Activated naive CD8-positive, alpha-beta T cell treated with anti-CD3 and anti-CD28 coated beads, Interleukin-2, amount 10 ng/mL, durations not matched to agents 7 days and 5 days (primary cell): Measurements from ENCODE around the gene STRADA. TPM values are rescaled to one million over a fixed set of nuclear protein-coding genes. Genes with fewer than 3 reads are reported as not detected.

Experiments used
- ATAC-seq: fragments of 150-1000 bp; cut with Tn5 transposase; one replicate; pipeline ENCODE4 v1.10.0; 2021; ENCODE audit warnings: low read depth, moderate library complexity
- POLR2A ChIA-PET: fragments of 350-600 bp; sonication (Branson Sonifier 250); formaldehyde crosslinking; loops from one replicate; lab custom pipeline; 2021; ENCODE audit warnings: antibody characterized with exemption; lab: Charles Lee
- DNase-seq: peaks from one replicate; pipeline ENCODE4 v3.0.0; 2021
- H3K27ac Mint-ChIP-seq: one replicate; pipeline ENCODE4 v1.8.0; 2022; ENCODE audit warnings: mild to moderate bottlenecking, mixed read lengths
- H3K27me3 Mint-ChIP-seq: one replicate; pipeline ENCODE4 v1.8.0; 2022; ENCODE audit warnings: mild to moderate bottlenecking, moderate library complexity, mixed read lengths
- H3K36me3 Mint-ChIP-seq: one replicate; pipeline ENCODE4 v1.8.0; 2021; ENCODE audit warnings: mild to moderate bottlenecking, mixed read lengths
- H3K4me1 Mint-ChIP-seq: one replicate; pipeline ENCODE4 v1.8.0; 2021; ENCODE audit warnings: mixed read lengths
- H3K4me3 Mint-ChIP-seq: one replicate; pipeline ENCODE4 v1.8.0; 2022; ENCODE audit warnings: mild to moderate bottlenecking, moderate library complexity, mixed read lengths
- H3K9me3 Mint-ChIP-seq: one replicate; pipeline ENCODE4 v1.8.0; 2021; ENCODE audit warnings: mixed read lengths
- total RNA-seq, 2 experiments: library from RNA; stranded (reverse); gene quantifications; one replicate each; pipeline ENCODE4 v1.2.3, GENCODE V29; 2021

STRADA gene
- total RNA-seq, result 10 to 100 TPM; 54.0 to 61.4 TPM

DNA sequence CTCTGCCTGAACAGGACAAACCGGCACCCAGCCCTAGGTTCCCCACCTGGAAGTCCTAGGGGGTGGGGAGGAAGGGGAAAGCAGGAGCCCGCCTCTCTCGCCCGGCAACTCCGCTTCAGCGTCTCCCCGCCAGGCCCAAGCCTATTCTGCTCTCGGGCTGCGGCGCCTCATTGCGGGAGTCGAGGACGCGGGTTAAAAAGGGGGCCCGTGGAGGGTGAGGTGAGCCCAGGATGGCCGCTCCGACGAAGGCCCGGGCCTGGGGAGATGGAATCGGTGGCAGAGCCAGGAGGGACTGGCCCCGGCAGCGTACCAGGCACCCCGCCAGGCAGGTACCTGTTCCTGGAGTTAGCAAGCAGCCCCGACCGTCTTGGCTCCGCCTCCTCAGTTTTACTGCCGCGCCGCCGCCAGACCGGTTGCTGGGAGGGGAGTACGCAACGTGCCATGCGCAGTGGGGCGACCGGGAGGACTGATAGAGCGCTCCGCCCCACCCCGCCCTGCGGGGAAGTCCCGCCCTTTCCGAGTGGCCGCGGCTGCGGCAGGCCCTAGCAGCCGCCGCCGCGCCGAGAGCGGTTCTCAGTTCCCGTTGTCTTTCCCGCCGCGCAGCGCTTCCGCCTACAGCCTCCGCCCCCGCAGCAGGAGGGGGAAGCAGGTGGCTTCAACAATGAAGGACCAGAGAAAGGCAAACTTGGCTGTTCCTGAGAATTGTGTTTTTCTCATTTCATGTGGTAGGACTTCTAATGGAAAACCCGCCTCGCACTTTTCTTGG is at the start of gene STRADA:
TSS of gene STRADA (minus strand) at position 392 of the 766 bp plus-strand sequence. CDS start 13,430 bp downstream, outside the sequence.
- Mint-ChIP-seq H3K4me1 (peaks cover 24% of the 10 kb centered on the region), H3K36me3 (peaks cover 13% of the 10 kb centered on the region), H3K27me3 (no peaks in the 10 kb centered on the region), H3K4me3 (peak within 1 kb of the TSS; percentile 92), H3K27ac (peak within 1 kb of the TSS; percentile 97), H3K9me3 (no peaks in the 10 kb centered on the region)
- peak; percentile 93 for ATAC-seq
- POLR2A ChIA-PET, result interaction anchor here (0.6 to 3.4 kb wide), 22 partner anchors 10 to 322 kb away, joined by 3 to 56 read pairs (median 5); partner anchors contain the start of genes CCDC47, DDX42, LIMD2 and MAP3K3
- DNase-seq, result peak; percentile 97

DNA sequence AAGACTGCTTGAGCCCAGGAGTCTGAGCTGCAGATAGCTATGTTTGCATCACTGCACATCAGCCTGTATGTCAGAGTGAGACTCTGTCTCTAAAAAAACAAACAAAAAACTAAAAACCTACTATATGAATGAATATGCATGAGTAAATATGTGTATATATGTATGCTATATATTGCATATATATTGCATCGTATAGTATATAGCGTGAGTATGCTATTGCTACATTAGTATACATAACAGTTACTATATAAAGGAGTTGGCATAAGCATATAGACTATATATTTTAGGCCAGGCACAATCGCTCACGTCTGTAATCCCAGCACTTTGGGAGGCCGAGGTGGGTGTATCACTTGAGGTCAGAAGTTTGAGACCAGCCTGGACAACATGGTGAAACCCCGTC is 48.5 kb upstream of the STRADA start:
- POLR2A ChIA-PET, result no interaction called here
- Mint-ChIP-seq H3K4me3 (no peak overlapping the region), H3K27me3 (no peaks in the 10 kb centered on the region), H3K36me3 (peaks cover 26% of the 10 kb centered on the region), H3K4me1 (peaks cover 6% of the 10 kb centered on the region), H3K9me3 (no peaks in the 10 kb centered on the region), H3K27ac (no peak overlapping the region)
- no peak for DNase-seq
- no peak for ATAC-seq

DNA sequence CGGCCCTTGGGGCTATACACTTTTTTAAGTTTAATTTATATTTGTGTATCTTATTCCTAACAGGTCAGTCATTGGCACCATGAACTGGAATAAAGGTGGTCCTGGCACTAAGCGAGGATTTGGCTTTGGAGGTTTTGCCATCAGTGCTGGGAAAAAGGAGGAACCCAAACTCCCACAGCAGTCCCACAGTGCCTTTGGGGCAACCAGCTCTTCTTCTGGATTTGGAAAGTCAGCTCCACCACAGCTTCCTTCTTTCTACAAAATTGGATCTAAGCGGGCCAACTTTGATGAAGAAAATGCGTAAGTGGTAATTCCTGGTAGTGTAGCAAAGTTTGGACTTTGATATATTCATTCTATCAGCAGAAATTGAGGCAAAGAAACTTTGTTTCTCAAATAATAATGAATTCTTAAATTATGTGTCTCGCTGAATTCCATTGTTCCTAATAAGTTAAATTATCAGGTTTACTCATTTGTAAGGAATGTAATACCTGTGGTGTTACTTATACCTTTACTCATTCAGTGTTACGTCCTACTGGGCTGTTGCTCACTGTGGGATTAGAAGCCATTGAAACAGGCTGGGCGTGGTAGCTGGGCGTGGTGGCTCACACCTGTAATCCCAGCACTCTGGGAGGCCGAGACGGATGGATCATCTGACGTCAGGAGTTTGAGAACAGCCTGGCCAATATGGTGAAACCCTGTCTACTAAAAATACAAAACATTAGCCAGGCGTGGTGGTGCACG is 45.5 kb upstream of the STRADA start:
- H3K36me3 Mint-ChIP-seq, result peaks cover 18% of the 10 kb centered on the region
- DNase-seq (no peak), ATAC-seq (no peak)
- peaks cover 17% of the 10 kb centered on the region for H3K4me1 Mint-ChIP-seq
- no peaks in the 10 kb centered on the region for H3K9me3 Mint-ChIP-seq
- no peaks in the 10 kb centered on the region for H3K27me3 Mint-ChIP-seq
- H3K4me3 Mint-ChIP-seq, result no peak overlapping the region
- POLR2A ChIA-PET, result interaction anchor here (1.4 kb wide), 1 partner anchor 13 kb away, joined by 5 read pairs; the partner anchor contains the start of genes CCDC47 and DDX42
- H3K27ac Mint-ChIP-seq, result no peak overlapping the region

DNA sequence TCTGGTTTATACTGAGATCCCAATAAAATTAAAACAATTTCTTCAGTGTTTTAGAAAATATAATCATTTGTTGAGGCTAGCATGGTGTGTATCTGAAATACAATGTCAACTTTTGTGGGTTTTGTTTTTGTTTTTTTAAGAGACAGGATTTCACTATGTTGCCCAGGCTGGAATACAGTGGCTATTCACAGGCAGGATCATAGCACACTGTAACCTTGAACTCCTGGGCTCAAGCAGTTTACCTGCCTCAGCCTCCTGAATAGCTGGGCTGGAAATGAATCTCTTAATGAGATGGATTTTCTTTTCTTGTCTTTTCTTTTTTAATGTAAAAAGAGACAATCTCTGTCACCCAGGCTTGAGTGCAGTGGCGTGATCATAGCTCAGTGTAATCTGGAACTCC is 44.5 kb upstream of the STRADA start:
- POLR2A ChIA-PET, result interaction anchor here (1.4 kb wide), 1 partner anchor 12 kb away, joined by 5 read pairs; the partner anchor contains the start of genes CCDC47 and DDX42
- Mint-ChIP-seq H3K27me3 (no peaks in the 10 kb centered on the region), H3K9me3 (no peaks in the 10 kb centered on the region), H3K4me3 (no peak overlapping the region), H3K36me3 (peaks cover 18% of the 10 kb centered on the region), H3K27ac (no peak overlapping the region), H3K4me1 (peaks cover 19% of the 10 kb centered on the region)
- DNase-seq, result no peak
- no peak for ATAC-seq

DNA sequence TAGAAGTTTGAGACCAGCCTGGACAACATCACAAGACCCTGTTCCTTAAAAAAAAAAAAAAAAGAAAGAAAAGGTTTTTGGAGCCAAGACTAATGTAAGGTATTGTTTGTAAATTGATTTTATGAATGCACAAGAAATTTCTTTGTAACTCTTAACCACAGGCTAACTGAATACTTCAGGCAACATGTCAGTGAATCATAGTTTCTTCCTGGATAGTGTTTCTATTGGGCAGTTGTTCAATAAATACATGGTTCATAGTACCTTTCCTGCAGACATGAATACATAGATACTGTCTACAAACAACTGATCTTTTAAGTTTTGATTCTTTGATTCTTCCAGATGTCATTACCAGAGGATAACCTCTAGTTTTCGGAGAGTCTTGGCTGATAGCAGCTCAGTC is 44.0 kb upstream of the STRADA start:
- Mint-ChIP-seq H3K27ac (no peak overlapping the region), H3K36me3 (peaks cover 18% of the 10 kb centered on the region), H3K9me3 (no peaks in the 10 kb centered on the region), H3K4me3 (no peak overlapping the region), H3K27me3 (no peaks in the 10 kb centered on the region), H3K4me1 (peaks cover 20% of the 10 kb centered on the region)
- POLR2A ChIA-PET, result interaction anchor here (1.4 kb wide), 1 partner anchor 12 kb away, joined by 5 read pairs; the partner anchor contains the start of genes CCDC47 and DDX42
- no peak for ATAC-seq
- DNase-seq, result no peak

- Mint-ChIP-seq H3K4me1 (peaks cover 31% of the 10 kb centered on the region), H3K27ac (no peak overlapping the region), H3K9me3 (no peaks in the 10 kb centered on the region), H3K36me3 (peaks cover 23% of the 10 kb centered on the region), H3K27me3 (no peaks in the 10 kb centered on the region), H3K4me3 (no peak overlapping the region)
- POLR2A ChIA-PET, result interaction anchor here (1.2 to 3.1 kb wide), 2 partner anchors 8 to 10 kb away, joined by 3 to 18 read pairs; partner anchors contain the start of genes CCDC47 and DDX42
- ATAC-seq, result no peak
- no peak for DNase-seq
These were observed 41.9 kb upstream of the STRADA start for GRCh38 chr17:63783522-63783921.

- Mint-ChIP-seq H3K4me3 (no peak overlapping the region), H3K36me3 (peaks cover 24% of the 10 kb centered on the region), H3K4me1 (peaks cover 45% of the 10 kb centered on the region), H3K9me3 (no peaks in the 10 kb centered on the region), H3K27ac (no peak overlapping the region), H3K27me3 (no peaks in the 10 kb centered on the region)
- DNase-seq, result no peak
- ATAC-seq, result no peak
- POLR2A ChIA-PET, result no interaction called here
These were observed 39.3 kb upstream of the STRADA start for GRCh38 chr17:63780928-63781327.

DNA sequence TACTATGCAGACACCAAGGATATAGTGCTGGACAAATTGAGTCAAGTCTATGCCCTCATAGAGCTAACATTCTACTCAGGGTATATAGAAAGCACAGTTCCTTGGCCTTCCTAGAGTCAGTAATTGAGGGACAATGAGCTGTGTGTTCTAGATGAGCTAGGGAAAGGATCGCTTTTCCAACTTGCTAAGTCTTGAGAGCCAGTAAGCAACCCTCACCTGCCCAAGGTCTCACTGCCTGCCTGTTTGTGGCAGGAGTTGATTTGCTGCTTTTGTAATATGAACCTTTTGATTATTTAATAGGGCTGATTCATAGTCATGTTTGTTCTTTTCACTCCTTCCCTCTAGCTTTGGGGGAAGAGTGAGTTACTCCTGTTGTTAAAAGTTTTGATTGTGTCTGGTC is 38.9 kb upstream of the STRADA start:
- Mint-ChIP-seq H3K27me3 (no peaks in the 10 kb centered on the region), H3K4me3 (no peak overlapping the region), H3K27ac (no peak overlapping the region), H3K4me1 (peaks cover 45% of the 10 kb centered on the region), H3K9me3 (no peaks in the 10 kb centered on the region), H3K36me3 (peaks cover 22% of the 10 kb centered on the region)
- DNase-seq (no peak), ATAC-seq (no peak)
- POLR2A ChIA-PET, result no interaction called here

- POLR2A ChIA-PET, result interaction anchor here (0.6 to 5.1 kb wide), 9 partner anchors 8 to 78 kb away, joined by 3 to 64 read pairs (median 11); partner anchors contain the start of genes LIMD2 and SMARCD2
- Mint-ChIP-seq H3K36me3 (peaks cover 25% of the 10 kb centered on the region), H3K27me3 (no peaks in the 10 kb centered on the region), H3K4me3 (peak overlapping the region; percentile 91), H3K9me3 (no peaks in the 10 kb centered on the region), H3K4me1 (peaks cover 41% of the 10 kb centered on the region), H3K27ac (peak overlapping the region; percentile 97)
- no peak for ATAC-seq
- no peak for DNase-seq
These were observed 33.8 kb upstream of the STRADA start for GRCh38 chr17:63775420-63775819.

GRCh38 chr17:63774969-63775265 is 33.3 kb upstream of the STRADA start:
- Mint-ChIP-seq H3K27me3 (no peaks in the 10 kb centered on the region), H3K4me1 (peaks cover 41% of the 10 kb centered on the region), H3K27ac (peak overlapping the region; percentile 97), H3K9me3 (no peaks in the 10 kb centered on the region), H3K4me3 (peak overlapping the region; percentile 91), H3K36me3 (peaks cover 26% of the 10 kb centered on the region)
- ATAC-seq, result no peak
- POLR2A ChIA-PET, result interaction anchor here (0.8 to 5.1 kb wide), 10 partner anchors 8 to 78 kb away, joined by 3 to 64 read pairs (median 10); partner anchors contain the start of genes LIMD2 and SMARCD2
- no peak for DNase-seq

DNA sequence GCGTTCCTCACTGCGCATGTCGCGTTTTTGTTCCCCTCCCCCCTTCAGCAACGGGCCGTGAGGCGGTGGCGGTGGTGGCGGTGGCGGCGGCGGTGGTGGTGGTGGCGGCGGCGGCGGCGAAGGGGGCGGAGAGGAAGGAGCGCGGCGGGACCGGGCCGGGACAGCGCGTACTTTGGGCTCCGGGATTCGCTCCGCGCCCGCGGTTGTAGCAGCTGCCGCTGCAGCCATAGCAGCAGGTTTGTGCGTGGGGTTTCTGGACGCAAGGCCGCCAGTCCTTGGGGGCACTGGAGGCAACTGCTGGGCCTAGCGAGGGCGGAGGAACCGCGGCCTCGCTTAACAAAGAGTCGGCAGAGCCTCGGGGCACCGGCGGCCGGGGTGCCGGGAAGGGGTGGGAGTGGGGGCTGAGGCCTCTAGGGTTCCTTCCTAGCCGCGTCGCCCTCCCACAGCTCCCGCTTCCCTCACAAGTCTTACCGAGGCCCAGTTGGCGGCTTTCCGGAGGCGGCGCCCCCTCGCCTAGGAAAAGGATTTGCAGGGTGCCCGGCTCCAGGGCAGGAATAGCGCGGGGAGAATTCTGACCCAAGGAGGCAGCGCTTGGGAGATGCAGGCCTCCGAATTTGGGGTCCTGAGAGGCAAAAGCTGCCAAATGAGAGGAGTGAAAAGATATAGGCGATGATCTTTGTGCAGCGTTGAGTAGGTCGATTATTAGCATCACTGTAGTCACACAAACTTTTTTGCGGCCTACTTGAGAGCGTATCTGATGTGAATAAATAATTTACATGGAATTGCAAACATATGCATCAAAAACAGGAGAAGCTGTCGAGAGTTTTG is 32.8 kb upstream of the STRADA start, which contains the start of gene DDX42:
TSS of gene DDX42 (plus strand) at position 30 of the 828 bp plus-strand sequence. CDS start 12,880 bp downstream, outside the sequence.
- Mint-ChIP-seq H3K4me3 (peak within 1 kb of the TSS; percentile 91), H3K27me3 (no peaks in the 10 kb centered on the region), H3K4me1 (peaks cover 37% of the 10 kb centered on the region), H3K36me3 (peaks cover 23% of the 10 kb centered on the region), H3K27ac (peak within 1 kb of the TSS; percentile 97), H3K9me3 (no peaks in the 10 kb centered on the region)
- ATAC-seq (peak; percentile 2), DNase-seq (peak; percentile 89)
- POLR2A ChIA-PET, result interaction anchor here (0.6 to 5.1 kb wide), 29 partner anchors 9 to 371 kb away, joined by 3 to 64 read pairs (median 5); partner anchors contain the start of genes FTSJ3, LIMD2, MAP3K3 and PSMC5
